Trophoblast cell (in vitro differentiated cells and primary cell): ENCODE measurements around the gene PRPS2.

Experiments
- DNase-seq, 2 donors: peaks; one replicate each; pipeline ENCODE4 v3.0.0-alpha.2; 2016
- H2AFZ ChIP-seq: 2 replicates; pipeline ENCODE4 v1.6.1; 2013; ENCODE audit warnings: low read length, moderate library complexity, mild to moderate bottlenecking; ENCODE audit not compliant: insufficient read depth, poor library complexity
- H2AK5ac ChIP-seq: 2 replicates; pipeline ENCODE4 v1.6.1; 2013; ENCODE audit warnings: mild to moderate bottlenecking, low read length
- H2BK120ac ChIP-seq: 2 replicates; pipeline ENCODE4 v1.6.1; 2013; ENCODE audit warnings: low read length, mild to moderate bottlenecking, moderate library complexity; ENCODE audit not compliant: insufficient read depth, poor library complexity
- H2BK12ac ChIP-seq: 2 replicates; pipeline ENCODE4 v1.6.1; 2013; ENCODE audit warnings: mild to moderate bottlenecking, low read length, moderate library complexity
- H2BK5ac ChIP-seq: 2 replicates; pipeline ENCODE4 v1.6.1; 2013; ENCODE audit warnings: low read length, low read depth, moderate library complexity, mild to moderate bottlenecking; ENCODE audit not compliant: poor library complexity
- H3K14ac ChIP-seq: 2 replicates; pipeline ENCODE4 v1.6.1; 2013; ENCODE audit warnings: mild to moderate bottlenecking, low read length
- H3K18ac ChIP-seq: 2 replicates; pipeline ENCODE4 v1.6.1; 2013; ENCODE audit warnings: mild to moderate bottlenecking, low read length
- H3K23ac ChIP-seq: 2 replicates; pipeline ENCODE4 v1.6.1; 2013; ENCODE audit warnings: low read length
- H3K27ac ChIP-seq: 2 replicates; pipeline ENCODE4 v1.5.1; 2013; ENCODE audit warnings: low read depth, mild to moderate bottlenecking, inconsistent platforms, low read length, moderate library complexity
- H3K27me3 ChIP-seq: 2 replicates; pipeline ENCODE4 v1.6.1; 2013; ENCODE audit warnings: inconsistent platforms, mild to moderate bottlenecking, low read length, moderate library complexity; ENCODE audit not compliant: insufficient read depth
- H3K36me3 ChIP-seq, 2 experiments: 1 replicate in 1 of 2; 2 replicates in 1 of 2; pipeline ENCODE4 v1.6.1; 2013; ENCODE audit warnings: low read length in 2 of 2, mild to moderate bottlenecking in 2 of 2, moderate library complexity in 1 of 2; ENCODE audit not compliant: insufficient read depth in 2 of 2, control insufficient read depth in 1 of 2
- H3K4ac ChIP-seq: 2 replicates; pipeline ENCODE4 v1.6.1; 2013; ENCODE audit warnings: low read depth, mild to moderate bottlenecking, low read length, moderate library complexity
- H3K4me1 ChIP-seq, 2 experiments: 1 replicate in 1 of 2; 2 replicates in 1 of 2; pipeline ENCODE4 v1.6.1; 2013; ENCODE audit warnings: low read length in 2 of 2, mild to moderate bottlenecking in 2 of 2, moderate library complexity in 1 of 2; ENCODE audit not compliant: insufficient read depth in 2 of 2, control insufficient read depth in 1 of 2
- H3K4me2 ChIP-seq: 2 replicates; pipeline ENCODE4 v1.6.1; 2013; ENCODE audit warnings: inconsistent platforms, mild to moderate bottlenecking, low read length, moderate library complexity
- H3K4me3 ChIP-seq: 2 replicates; pipeline ENCODE4 v1.5.1; 2013; ENCODE audit warnings: mild to moderate bottlenecking, low read depth, low read length, inconsistent platforms
- H3K79me1 ChIP-seq: one replicate; pipeline ENCODE4 v1.6.1; 2013; ENCODE audit warnings: low read length
- H3K79me2 ChIP-seq: 2 replicates; pipeline ENCODE4 v1.6.1; 2013; ENCODE audit warnings: low read length, mild to moderate bottlenecking; ENCODE audit not compliant: control insufficient read depth, insufficient read depth, poor library complexity
- H3K9ac ChIP-seq: 2 replicates; pipeline ENCODE4 v1.6.1; 2013; ENCODE audit warnings: mild to moderate bottlenecking, low read length
- H3K9me3 ChIP-seq: 2 replicates; pipeline ENCODE4 v1.6.1; 2013; ENCODE audit warnings: low read depth, mild to moderate bottlenecking, control low read depth, inconsistent platforms, low read length; ENCODE audit not compliant: insufficient read depth
- H4K12ac ChIP-seq: 2 replicates; pipeline ENCODE4 v1.6.1; 2013; ENCODE audit warnings: low read depth, mild to moderate bottlenecking, low read length, moderate library complexity
- H4K8ac ChIP-seq: 2 replicates; pipeline ENCODE4 v1.6.1; 2013; ENCODE audit warnings: low read depth, mild to moderate bottlenecking, low read length, moderate library complexity
- H4K91ac ChIP-seq: one replicate; pipeline ENCODE4 v1.6.1; 2013; ENCODE audit warnings: low read depth, mild to moderate bottlenecking, low read length, moderate library complexity
- WGBS: extraction: QIAGEN DNeasy Blood & Tissue Kit; methylation state at CpG from one replicate; pipeline ENCODE4 v1.1.7; 2013; ENCODE audit warnings: missing lambda C conversion rate; ENCODE audit not compliant: insufficient read length, insufficient coverage; ENCODE audit errors: extremely low coverage; 5-methylcytosine and 5-hydroxymethylcytosine counted together

The PRPS2 gene

DNA sequence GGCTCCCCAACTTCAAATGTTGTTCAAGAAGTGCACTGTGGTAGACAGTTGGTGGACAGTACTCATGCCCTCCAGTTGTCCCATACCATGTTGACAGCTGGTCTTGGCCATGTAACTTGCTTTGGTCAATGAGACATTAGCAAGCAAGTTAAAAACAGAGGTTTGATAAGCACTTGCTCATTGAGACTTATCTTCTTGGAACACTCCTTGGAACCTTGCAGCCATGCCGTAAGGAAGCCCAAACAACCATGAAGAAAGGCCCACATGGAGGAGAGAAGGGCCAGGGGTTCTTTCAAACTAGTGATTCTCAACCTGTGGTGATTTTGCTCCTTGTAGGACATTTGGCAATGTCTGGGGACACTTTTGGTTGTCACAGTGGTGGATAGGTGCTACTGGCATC lies 2.6 kb upstream of the PRPS2 start:
- Histone ChIP-seq H4K12ac (no peak overlapping the region), H2BK12ac (no peak overlapping the region), H3K4me1 (no peaks in the 10 kb centered on the region), H2AK5ac (no peak overlapping the region), H3K18ac (no peak overlapping the region), H3K79me2 (no peaks in the 10 kb centered on the region), H3K27ac (no peak overlapping the region), H3K9ac (no peak overlapping the region), H4K8ac (no peak overlapping the region), H3K4me3 (no peak overlapping the region), H3K36me3 (no peaks in the 10 kb centered on the region), H3K27me3 (no peaks in the 10 kb centered on the region), H3K23ac (no peak overlapping the region), H3K4me2 (no peak overlapping the region), H2AFZ (no peak overlapping the region), H3K79me1 (peaks cover 2% of the 10 kb centered on the region), H4K91ac (no peak overlapping the region), H2BK5ac (no peak overlapping the region), H3K14ac (no peak overlapping the region), H3K4ac (no peak overlapping the region), H2BK120ac (no peak overlapping the region), H3K9me3 (no peaks in the 10 kb centered on the region)
- no peak for DNase-seq
- no CpG with 5 or more reads among the region's 1 CpG for WGBS

DNA sequence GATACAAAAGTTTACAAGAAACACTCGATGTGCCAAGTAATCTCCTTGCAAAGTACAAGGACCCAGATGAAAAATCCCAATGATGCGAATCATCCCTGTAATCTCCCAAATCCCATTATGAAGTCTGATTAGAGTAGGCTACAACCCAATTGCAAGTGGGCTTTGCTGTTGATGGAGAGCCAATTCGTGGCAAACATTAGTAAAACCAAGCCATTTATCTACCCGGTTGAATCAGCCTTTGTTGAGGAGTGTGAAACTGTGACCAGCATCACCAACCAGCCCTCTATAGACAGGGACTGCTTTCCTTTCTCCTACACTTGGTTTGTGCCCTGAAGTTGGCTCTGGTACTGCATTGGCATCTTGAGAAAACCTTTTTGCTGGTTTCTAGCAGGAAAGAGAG lies 1.2 kb upstream of the PRPS2 start:
- H3K36me3 ChIP-seq = no peaks in the 10 kb centered on the region
- no peak overlapping the region for H4K8ac ChIP-seq
- peaks cover 2% of the 10 kb centered on the region for H3K79me1 ChIP-seq
- no peak overlapping the region for H2BK120ac ChIP-seq
- no peak overlapping the region for H3K9ac ChIP-seq
- H3K14ac ChIP-seq = no peak overlapping the region
- H2AK5ac ChIP-seq = no peak overlapping the region
- H2AFZ ChIP-seq = no peak overlapping the region
- no peak overlapping the region for H3K4me2 ChIP-seq
- H3K4me1 ChIP-seq = no peaks in the 10 kb centered on the region
- no peak overlapping the region for H3K4me3 ChIP-seq
- H2BK12ac ChIP-seq = no peak overlapping the region
- H3K79me2 ChIP-seq = no peaks in the 10 kb centered on the region
- no peak overlapping the region for H3K27ac ChIP-seq
- no CpG with 5 or more reads among the region's 4 CpGs for WGBS
- H4K12ac ChIP-seq = no peak overlapping the region
- H3K18ac ChIP-seq = no peak overlapping the region
- no peak overlapping the region for H3K23ac ChIP-seq
- no peak overlapping the region for H4K91ac ChIP-seq
- H3K4ac ChIP-seq = no peak overlapping the region
- H3K27me3 ChIP-seq = no peaks in the 10 kb centered on the region
- H2BK5ac ChIP-seq = no peak overlapping the region
- H3K9me3 ChIP-seq = no peaks in the 10 kb centered on the region
- no peak for DNase-seq

DNA sequence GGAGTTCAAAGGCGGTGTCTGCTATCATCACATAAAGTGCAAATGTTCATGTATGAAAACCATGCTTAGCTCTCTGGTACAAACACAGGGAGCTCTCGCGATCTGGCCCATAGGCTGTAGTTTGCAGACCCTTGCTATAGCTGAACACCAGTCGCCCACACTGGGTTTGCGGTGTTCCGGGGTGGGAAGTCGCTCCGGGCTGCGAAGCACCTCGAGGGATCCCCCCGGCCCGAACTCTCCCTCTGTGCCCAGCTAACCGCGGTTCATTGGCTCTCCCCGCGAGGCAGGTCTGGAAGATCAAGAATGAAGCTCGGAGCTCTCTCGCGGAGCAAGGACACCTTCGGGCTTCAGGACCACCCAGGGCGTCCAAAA lies 341 bp upstream of the PRPS2 start:
- no peak overlapping the region for H3K27ac ChIP-seq
- DNase-seq = no peak
- no peak overlapping the region for H3K14ac ChIP-seq
- H2BK5ac ChIP-seq = no peak overlapping the region
- H3K79me1 ChIP-seq = peaks cover 2% of the 10 kb centered on the region
- H2BK120ac ChIP-seq = no peak overlapping the region
- no peak overlapping the region for H2AK5ac ChIP-seq
- no peaks in the 10 kb centered on the region for H3K27me3 ChIP-seq
- H3K9ac ChIP-seq = no peak overlapping the region
- peak overlapping the region; percentile 86 for H3K4me3 ChIP-seq
- H3K4ac ChIP-seq = no peak overlapping the region
- peak overlapping the region; percentile 54 for H4K8ac ChIP-seq
- H3K18ac ChIP-seq = no peak overlapping the region
- H3K4me2 ChIP-seq = peak overlapping the region; percentile 70
- H3K79me2 ChIP-seq = no peaks in the 10 kb centered on the region
- H3K36me3 ChIP-seq = no peaks in the 10 kb centered on the region
- no peak overlapping the region for H3K23ac ChIP-seq
- H4K91ac ChIP-seq = no peak overlapping the region
- no peak overlapping the region for H4K12ac ChIP-seq
- H3K4me1 ChIP-seq = no peaks in the 10 kb centered on the region
- peak overlapping the region; percentile 77 for H2AFZ ChIP-seq
- no CpG with 5 or more reads among the region's 21 CpGs for WGBS
- H2BK12ac ChIP-seq = no peak overlapping the region
- no peaks in the 10 kb centered on the region for H3K9me3 ChIP-seq

DNA sequence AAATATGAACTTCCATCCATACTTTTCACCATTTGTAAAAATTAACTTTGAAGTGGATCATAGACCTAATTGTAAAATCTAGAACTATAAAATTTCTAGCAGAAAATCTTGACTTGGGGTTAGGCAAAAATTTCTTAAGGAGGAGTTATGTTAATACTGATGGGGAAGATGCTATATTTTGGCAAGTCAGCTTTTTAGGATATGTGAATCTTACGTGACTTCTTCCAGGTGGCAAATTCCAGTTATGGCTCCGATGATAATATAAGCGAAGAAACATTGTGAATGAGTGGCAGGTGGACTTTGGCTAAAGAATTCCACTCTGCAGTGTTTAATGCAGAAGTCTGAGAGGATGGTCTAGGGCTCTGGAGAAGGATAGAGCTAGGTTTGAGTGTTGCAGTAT lies 1.5 kb downstream of the PRPS2 start:
- Histone ChIP-seq H3K36me3 (no peaks in the 10 kb centered on the region), H3K4me1 (no peaks in the 10 kb centered on the region), H3K4me2 (no peak overlapping the region), H2AFZ (no peak overlapping the region), H4K91ac (no peak overlapping the region), H3K27ac (no peak overlapping the region), H3K4me3 (no peak overlapping the region), H2BK12ac (no peak overlapping the region), H2AK5ac (no peak overlapping the region), H3K9ac (no peak overlapping the region), H3K79me1 (peaks cover 2% of the 10 kb centered on the region), H3K23ac (no peak overlapping the region), H2BK5ac (no peak overlapping the region), H3K79me2 (no peaks in the 10 kb centered on the region), H3K9me3 (no peaks in the 10 kb centered on the region), H3K18ac (no peak overlapping the region), H4K8ac (no peak overlapping the region), H4K12ac (no peak overlapping the region), H3K14ac (no peak overlapping the region), H3K4ac (no peak overlapping the region), H3K27me3 (no peaks in the 10 kb centered on the region), H2BK120ac (no peak overlapping the region)
- WGBS = no CpG with 5 or more reads among the region's 3 CpGs
- no peak for DNase-seq
